ENCODE results near the gene PDCD1LG2.

DNA sequence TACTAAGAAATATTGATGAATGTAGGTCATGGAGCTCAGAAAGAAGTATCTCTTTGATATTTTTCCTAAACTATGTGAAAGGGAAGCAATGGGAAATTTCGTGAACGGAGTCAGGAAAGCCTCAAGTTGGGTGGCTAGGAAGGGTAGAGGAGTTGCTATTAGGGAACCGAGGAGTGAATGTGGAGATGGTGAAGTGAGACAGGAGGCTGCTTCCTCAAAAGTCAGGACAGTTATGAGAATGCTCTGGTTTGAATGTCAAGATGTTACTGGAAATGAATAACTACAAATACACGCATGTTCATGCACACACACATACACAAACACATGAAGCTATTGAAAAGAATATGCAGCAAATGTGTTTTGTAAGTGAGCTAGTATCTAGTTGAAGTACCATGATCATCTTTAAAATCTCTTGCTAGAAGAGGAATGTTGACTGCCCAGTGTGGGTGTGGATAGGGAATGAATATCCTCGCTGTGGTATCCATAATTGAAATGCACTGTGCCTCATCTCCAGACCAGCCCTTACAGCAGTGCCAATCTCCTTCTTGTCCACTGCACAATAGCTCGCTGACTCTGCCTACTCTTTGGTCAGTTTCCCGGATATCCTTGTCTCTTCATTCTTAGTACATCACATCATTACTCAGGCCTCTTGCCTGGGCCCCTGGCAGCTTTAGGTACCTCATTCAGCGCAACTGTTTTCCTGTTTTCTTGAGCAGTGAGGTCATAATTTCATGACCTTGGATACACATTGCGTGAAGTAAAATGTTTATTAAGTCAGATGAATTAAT lies 21.9 kb upstream of the PDCD1LG2 start:
- TF ChIP-seq, protein P1, sequence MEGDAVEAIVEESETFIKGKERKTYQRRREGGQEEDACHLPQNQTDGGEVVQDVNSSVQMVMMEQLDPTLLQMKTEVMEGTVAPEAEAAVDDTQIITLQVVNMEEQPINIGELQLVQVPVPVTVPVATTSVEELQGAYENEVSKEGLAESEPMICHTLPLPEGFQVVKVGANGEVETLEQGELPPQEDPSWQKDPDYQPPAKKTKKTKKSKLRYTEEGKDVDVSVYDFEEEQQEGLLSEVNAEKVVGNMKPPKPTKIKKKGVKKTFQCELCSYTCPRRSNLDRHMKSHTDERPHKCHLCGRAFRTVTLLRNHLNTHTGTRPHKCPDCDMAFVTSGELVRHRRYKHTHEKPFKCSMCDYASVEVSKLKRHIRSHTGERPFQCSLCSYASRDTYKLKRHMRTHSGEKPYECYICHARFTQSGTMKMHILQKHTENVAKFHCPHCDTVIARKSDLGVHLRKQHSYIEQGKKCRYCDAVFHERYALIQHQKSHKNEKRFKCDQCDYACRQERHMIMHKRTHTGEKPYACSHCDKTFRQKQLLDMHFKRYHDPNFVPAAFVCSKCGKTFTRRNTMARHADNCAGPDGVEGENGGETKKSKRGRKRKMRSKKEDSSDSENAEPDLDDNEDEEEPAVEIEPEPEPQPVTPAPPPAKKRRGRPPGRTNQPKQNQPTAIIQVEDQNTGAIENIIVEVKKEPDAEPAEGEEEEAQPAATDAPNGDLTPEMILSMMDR (IDR thresholded peaks at IDR 0.05) = no peak
- no peak for TF ChIP-seq POLR2A (IDR thresholded peaks at IDR 0.05)
